CD14-positive monocyte (primary cell): ENCODE measurements around the gene ERI2. TPM values are rescaled to one million over a fixed set of nuclear protein-coding genes. Genes with fewer than 3 reads are reported as not detected.

ENCODE experiments used
- DNase-seq, 3 donors: peaks; one replicate each; pipeline ENCODE4 v3.0.0-alpha.2; 2011 to 2022
- H2AFZ ChIP-seq: 2 replicates; pipeline ENCODE4 v1.6.0; 2012; ENCODE audit warnings: mild to moderate bottlenecking, low read depth, low read length, inconsistent platforms; ENCODE audit not compliant: insufficient read depth, poor library complexity, severe bottlenecking
- H3K27ac ChIP-seq, 2 donors: 1 replicate in 1 of 2; 2 replicates in 1 of 2; pipeline ENCODE4 v1.5.1; 2012 to 2013; ENCODE audit warnings: low read length in 2 of 2, control low read depth in 1 of 2, inconsistent platforms in 1 of 2, low read depth in 1 of 2, mild to moderate bottlenecking in 1 of 2
- H3K27me3 ChIP-seq, 2 donors: one replicate each; pipeline versions ENCODE4 v1.6.0 to v1.6.1; 2011 to 2013; ENCODE audit warnings: low read length in 2 of 2; ENCODE audit not compliant: control insufficient read depth in 2 of 2, insufficient read depth in 2 of 2
- H3K36me3 ChIP-seq, 2 donors: replicated peaks in 1 of 2; 1 replicate in 1 of 2; 2 replicates in 1 of 2; pipeline versions ENCODE4 v1.5.1 to v1.6.1; 2012 to 2013; ENCODE audit warnings: low read length in 2 of 2, control low read depth in 1 of 2, inconsistent platforms in 1 of 2, mild to moderate bottlenecking in 1 of 2; ENCODE audit not compliant: insufficient read depth in 2 of 2, control insufficient read depth in 1 of 2
- H3K4me1 ChIP-seq, 2 donors: 1 replicate in 1 of 2; 2 replicates in 1 of 2; pipeline versions ENCODE4 v1.5.1 to v1.6.1; 2012 to 2013; ENCODE audit warnings: low read length in 2 of 2, control low read depth in 1 of 2, inconsistent platforms in 1 of 2, mild to moderate bottlenecking in 1 of 2, moderate library complexity in 1 of 2; ENCODE audit not compliant: insufficient read depth in 2 of 2, control insufficient read depth in 1 of 2
- H3K4me2 ChIP-seq: replicated peaks from 2 replicates; pipeline ENCODE3; 2012; ENCODE audit warnings: low read length, moderate library complexity, mild to moderate bottlenecking; ENCODE audit not compliant: poor library complexity, severe bottlenecking; ENCODE audit errors: extremely low read depth
- H3K4me3 ChIP-seq, 3 experiments: fragments of 200-600 bp in 1 of 3; sonication (generic) in 1 of 3; replicated peaks in 1 of 3; 1 replicate in 2 of 3; 2 replicates in 1 of 3; pipeline ENCODE4 v1.5.1; 2011 to 2013; ENCODE audit warnings: low read length in 3 of 3, mild to moderate bottlenecking in 3 of 3, control low read depth in 2 of 3, low read depth in 2 of 3, inconsistent platforms in 1 of 3, moderate library complexity in 1 of 3
- H3K79me2 ChIP-seq: 2 replicates; pipeline ENCODE4 v1.6.0; 2012; ENCODE audit warnings: mild to moderate bottlenecking, control low read depth, inconsistent platforms, low read length, moderate library complexity; ENCODE audit not compliant: insufficient read depth
- H3K9ac ChIP-seq: 2 replicates; pipeline ENCODE4 v1.6.0; 2017; ENCODE audit warnings: low read length, mild to moderate bottlenecking; ENCODE audit not compliant: insufficient read depth, poor library complexity, severe bottlenecking
- H3K9me3 ChIP-seq, 2 donors: replicated peaks in 1 of 2; 1 replicate in 1 of 2; 2 replicates in 1 of 2; pipeline versions ENCODE4 v1.5.1 to v1.6.1; 2012 to 2013; ENCODE audit warnings: low read length in 2 of 2, control low read depth in 1 of 2; ENCODE audit not compliant: control insufficient read depth in 1 of 2, insufficient read depth in 1 of 2
- H4K20me1 ChIP-seq: 2 replicates; pipeline ENCODE4 v1.6.0; 2012; ENCODE audit warnings: mild to moderate bottlenecking, low read length, control low read depth, moderate library complexity; ENCODE audit not compliant: insufficient read depth
- H3K27ac Mint-ChIP-seq, 7 donors: one replicate each; pipeline ENCODE4 v1.8.0; 2020; ENCODE audit warnings: mild to moderate bottlenecking in 7 of 7, mixed read lengths in 7 of 7, moderate library complexity in 6 of 7, inconsistent platforms in 2 of 7
- H3K27me3 Mint-ChIP-seq, 3 donors: one replicate each; pipeline ENCODE4 v1.8.0; 2021 to 2022; ENCODE audit warnings: low read depth in 3 of 3, mild to moderate bottlenecking in 3 of 3, mixed read lengths in 3 of 3, moderate library complexity in 3 of 3, inconsistent platforms in 1 of 3
- H3K36me3 Mint-ChIP-seq, 2 donors: one replicate each; pipeline ENCODE4 v1.8.0; 2020; ENCODE audit warnings: mixed read lengths in 2 of 2, inconsistent platforms in 1 of 2, mild to moderate bottlenecking in 1 of 2
- H3K4me1 Mint-ChIP-seq: one replicate; pipeline ENCODE4 v1.8.0; 2020; ENCODE audit warnings: mild to moderate bottlenecking, mixed read lengths
- H3K4me3 Mint-ChIP-seq, 2 donors: one replicate each; pipeline ENCODE4 v1.8.0; 2020; ENCODE audit warnings: mild to moderate bottlenecking in 2 of 2, mixed read lengths in 2 of 2, moderate library complexity in 1 of 2
- H3K9me3 Mint-ChIP-seq, 7 donors: one replicate each; pipeline ENCODE4 v1.8.0; 2020 to 2022; ENCODE audit warnings: mixed read lengths in 7 of 7, mild to moderate bottlenecking in 6 of 7, moderate library complexity in 6 of 7, inconsistent platforms in 2 of 7
- CTCF ChIP-seq: fragments of 200-600 bp; IDR thresholded peaks from one replicate; pipeline ENCODE4 v1.8.0; 2022; ENCODE audit warnings: antibody characterized with exemption, mild to moderate bottlenecking
- WGBS: methylation state at CpG from one replicate; pipeline ENCODE4 v1.1.5; 2013; ENCODE audit warnings: missing lambda C conversion rate; ENCODE audit not compliant: insufficient coverage; 5-methylcytosine and 5-hydroxymethylcytosine counted together
- intact Hi-C, 2 donors: fragments of 100-400 bp; cut with micrococcal nuclease; formaldehyde crosslinking; loops; one replicate each; pipeline versions ENCODE4 v1.15.0 to v1.15.1; 2023
- polyA plus RNA-seq, 3 donors: library from polyadenylated mRNA; depleted of rRNA in 1 of 3; unstranded in 2 of 3; stranded (reverse) in 1 of 3; fragments of 300-500 nt in 2 of 3; fragments of >200 nt in 1 of 3; fragmentation: Illumina TruSeq in 2 of 3; gene quantifications; 1 replicate in 2 of 3; 2 replicates in 1 of 3; pipeline ENCODE4 v1.2.3, GENCODE V29; 2012 to 2021

Gene ERI2
- polyA plus RNA-seq, 3 donors, result 4.0 to 10.5 (median 10.4) TPM

GRCh38 chr16:20774703-20775362, 31.4 kb downstream of the ERI2 start:
- peak; percentile 72 for TF ChIP-seq CTCF
- no peak overlapping the region for H3K4me2 ChIP-seq
- no peaks in the 10 kb centered on the region for H3K27me3 ChIP-seq
- intact Hi-C loops, result no loop called here
- H3K36me3 ChIP-seq, result peaks cover 0 to 13% of the 10 kb centered on the region in 2 donors
- no peak overlapping the region for H3K4me3 ChIP-seq
- DNase-seq, result peak; percentile 49 to 63 (median 59)
- no peaks in the 10 kb centered on the region for H3K4me1 Mint-ChIP-seq
- no peaks in the 10 kb centered on the region for H3K27me3 Mint-ChIP-seq
- no peaks in the 10 kb centered on the region for H3K9me3 ChIP-seq
- no peaks in the 10 kb centered on the region for H3K79me2 ChIP-seq
- H4K20me1 ChIP-seq, result no peaks in the 10 kb centered on the region
- H3K4me1 ChIP-seq, result no peaks in the 10 kb centered on the region
- H2AFZ ChIP-seq, result no peak overlapping the region
- no peak overlapping the region for H3K9ac ChIP-seq
- no peak overlapping the region for H3K4me3 Mint-ChIP-seq
- H3K36me3 Mint-ChIP-seq, result peaks cover 7 to 18% of the 10 kb centered on the region in 2 donors
- no peaks in the 10 kb centered on the region for H3K9me3 Mint-ChIP-seq
- 87% methylated on average over 5 of the region's 7 CpGs for WGBS
- peak overlapping the region in 1 of 7 donors; percentile 41 for H3K27ac Mint-ChIP-seq
- no peak overlapping the region for H3K27ac ChIP-seq

- Histone ChIP-seq H3K27ac (no peak overlapping the region), H3K9ac (no peak overlapping the region), H3K4me2 (no peak overlapping the region), H2AFZ (no peak overlapping the region), H3K9me3 (no peaks in the 10 kb centered on the region), H3K79me2 (no peaks in the 10 kb centered on the region), H3K4me1 (no peaks in the 10 kb centered on the region), H3K4me3 (no peak overlapping the region), H4K20me1 (no peaks in the 10 kb centered on the region), H3K27me3 (no peaks in the 10 kb centered on the region), H3K36me3 (peaks cover 0 to 13% of the 10 kb centered on the region in 2 donors)
- no peak for DNase-seq
- no peak overlapping the region for H3K27ac Mint-ChIP-seq
- no peak overlapping the region for H3K4me3 Mint-ChIP-seq
- H3K9me3 Mint-ChIP-seq, result no peaks in the 10 kb centered on the region
- H3K4me1 Mint-ChIP-seq, result no peaks in the 10 kb centered on the region
- intact Hi-C loops, result no loop called here
- WGBS, result 100% methylated on average over 2 of the region's 3 CpGs
- no peak for TF ChIP-seq CTCF
- H3K36me3 Mint-ChIP-seq, result peaks cover 3 to 14% of the 10 kb centered on the region in 2 donors
- H3K27me3 Mint-ChIP-seq, result no peaks in the 10 kb centered on the region
Observed at GRCh38 chr16:20773679-20774078, 32.6 kb downstream of the ERI2 start.
